Measurements from ENCODE around the gene PIGR. TPM values are rescaled to one million over a fixed set of nuclear protein-coding genes. Genes with fewer than 3 reads are reported as not detected.

PIGR gene
- total and polyA plus RNA-seq, 3 donors from 2014 or later: 0.38 TPM; not detected in 2

DNA sequence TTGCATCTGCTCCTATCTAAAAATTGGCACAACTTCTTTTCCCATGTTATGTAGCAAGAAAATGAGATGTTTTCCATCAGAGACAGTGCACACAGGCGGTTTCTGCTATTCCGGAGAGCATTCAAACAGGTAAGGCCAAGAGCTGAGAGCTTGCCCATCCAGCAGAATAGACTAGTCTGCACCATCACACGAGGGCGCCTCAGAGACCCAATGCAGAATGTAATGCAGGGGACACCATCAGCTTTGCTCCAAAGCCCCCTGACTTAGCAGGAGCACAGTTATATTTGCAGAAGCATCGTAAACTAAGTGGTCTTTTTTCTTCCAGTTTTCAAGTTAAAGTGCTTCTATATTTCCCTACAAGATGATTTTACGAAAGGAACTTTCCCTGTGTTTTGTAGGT is 44.3 kb downstream of the PIGR start:
- Histone ChIP-seq H3K27ac (no peak overlapping the region), H3K9me3 (no peaks in the 10 kb centered on the region), H3K4me3 (no peak overlapping the region), H3K36me3 (ENCODE audit: low read depth, missing control alignments) (no peaks in the 10 kb centered on the region), H3K4me1 (no peaks in the 10 kb centered on the region), H3K27me3 (no peaks in the 10 kb centered on the region)
- TF ChIP-seq, protein P1, sequence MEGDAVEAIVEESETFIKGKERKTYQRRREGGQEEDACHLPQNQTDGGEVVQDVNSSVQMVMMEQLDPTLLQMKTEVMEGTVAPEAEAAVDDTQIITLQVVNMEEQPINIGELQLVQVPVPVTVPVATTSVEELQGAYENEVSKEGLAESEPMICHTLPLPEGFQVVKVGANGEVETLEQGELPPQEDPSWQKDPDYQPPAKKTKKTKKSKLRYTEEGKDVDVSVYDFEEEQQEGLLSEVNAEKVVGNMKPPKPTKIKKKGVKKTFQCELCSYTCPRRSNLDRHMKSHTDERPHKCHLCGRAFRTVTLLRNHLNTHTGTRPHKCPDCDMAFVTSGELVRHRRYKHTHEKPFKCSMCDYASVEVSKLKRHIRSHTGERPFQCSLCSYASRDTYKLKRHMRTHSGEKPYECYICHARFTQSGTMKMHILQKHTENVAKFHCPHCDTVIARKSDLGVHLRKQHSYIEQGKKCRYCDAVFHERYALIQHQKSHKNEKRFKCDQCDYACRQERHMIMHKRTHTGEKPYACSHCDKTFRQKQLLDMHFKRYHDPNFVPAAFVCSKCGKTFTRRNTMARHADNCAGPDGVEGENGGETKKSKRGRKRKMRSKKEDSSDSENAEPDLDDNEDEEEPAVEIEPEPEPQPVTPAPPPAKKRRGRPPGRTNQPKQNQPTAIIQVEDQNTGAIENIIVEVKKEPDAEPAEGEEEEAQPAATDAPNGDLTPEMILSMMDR (IDR thresholded peaks at IDR 0.05): no peak
- TF ChIP-seq POLR2A (IDR thresholded peaks at IDR 0.05): no peak
- 91 to 94% methylated on average over 6 of the region's 6 CpGs for WGBS, 2 donors
- intact Hi-C loops (cut with DNase I; ENCODE audit: low total_unique reads): no loop called here
- no peak for DNase-seq

DNA sequence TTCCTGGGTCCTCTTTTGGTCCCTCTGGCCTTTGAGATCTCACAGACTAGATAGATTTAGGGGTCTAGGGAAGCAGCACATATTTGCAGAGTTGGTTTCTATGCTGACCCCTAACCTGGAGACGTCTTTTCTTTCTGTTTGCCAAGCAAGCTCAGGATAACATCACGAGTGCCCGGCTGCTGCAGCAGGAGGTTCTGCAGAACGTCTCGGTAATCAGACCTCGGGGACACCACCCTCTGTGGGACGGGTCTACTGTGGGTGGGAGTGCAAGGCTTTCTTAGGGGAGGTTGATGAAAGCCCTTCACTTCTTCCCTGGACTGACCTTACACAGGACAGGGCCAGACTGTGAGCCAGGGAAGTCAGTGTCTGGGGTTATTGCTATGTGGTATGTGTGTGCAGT is 46.1 kb downstream of the PIGR start:
- no peak overlapping the region for H3K27ac ChIP-seq

DNA sequence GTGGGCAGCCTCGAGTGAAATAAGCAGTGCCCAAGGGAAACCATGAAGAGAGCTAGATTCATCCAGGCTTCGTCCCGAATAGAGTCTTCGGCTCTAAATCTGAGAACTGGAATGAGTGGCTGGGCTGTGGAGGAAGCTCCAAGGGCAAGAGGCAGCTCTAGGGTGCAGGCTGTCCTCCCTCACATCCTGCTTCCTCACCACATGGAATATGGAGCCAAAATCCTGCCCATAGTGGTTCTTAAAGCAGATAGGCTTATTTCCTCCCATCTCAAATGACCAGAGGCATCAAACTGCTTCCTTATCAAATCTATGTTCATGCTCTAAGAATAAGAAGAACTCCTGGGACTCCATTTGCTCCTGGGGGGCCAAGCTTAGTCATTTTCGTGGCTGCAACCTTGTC is 46.5 kb downstream of the PIGR start:
- H3K4me1 ChIP-seq: no peaks in the 10 kb centered on the region
- no peak for DNase-seq
- H3K4me3 ChIP-seq: no peak overlapping the region
- no peak overlapping the region for H3K27ac ChIP-seq
- no peaks in the 10 kb centered on the region for H3K9me3 ChIP-seq
- TF ChIP-seq POLR2A (IDR thresholded peaks at IDR 0.05): no peak
- TF ChIP-seq, protein P1 (IDR thresholded peaks at IDR 0.05): no peak
- no peaks in the 10 kb centered on the region for H3K36me3 ChIP-seq (ENCODE audit: low read depth, missing control alignments)
- no peaks in the 10 kb centered on the region for H3K27me3 ChIP-seq
- 60 to 65% methylated on average over 5 of the region's 5 CpGs for WGBS, 2 donors
- intact Hi-C loops (cut with DNase I; ENCODE audit: low total_unique reads): no loop called here

More for the DNA sequence above, 46.1 kb downstream of the PIGR start:
- no peaks in the 10 kb centered on the region for H3K4me1 ChIP-seq
- no peaks in the 10 kb centered on the region for H3K9me3 ChIP-seq
- H3K4me3 ChIP-seq: no peak overlapping the region
- DNase-seq: no peak
- WGBS, 2 donors: 84 to 92% methylated on average over 7 of the region's 7 CpGs
- TF ChIP-seq, protein P1 (IDR thresholded peaks at IDR 0.05): no peak
- H3K27me3 ChIP-seq: no peaks in the 10 kb centered on the region
- intact Hi-C loops (cut with DNase I; ENCODE audit: low total_unique reads): no loop called here
- no peaks in the 10 kb centered on the region for H3K36me3 ChIP-seq (ENCODE audit: low read depth, missing control alignments)

DNA sequence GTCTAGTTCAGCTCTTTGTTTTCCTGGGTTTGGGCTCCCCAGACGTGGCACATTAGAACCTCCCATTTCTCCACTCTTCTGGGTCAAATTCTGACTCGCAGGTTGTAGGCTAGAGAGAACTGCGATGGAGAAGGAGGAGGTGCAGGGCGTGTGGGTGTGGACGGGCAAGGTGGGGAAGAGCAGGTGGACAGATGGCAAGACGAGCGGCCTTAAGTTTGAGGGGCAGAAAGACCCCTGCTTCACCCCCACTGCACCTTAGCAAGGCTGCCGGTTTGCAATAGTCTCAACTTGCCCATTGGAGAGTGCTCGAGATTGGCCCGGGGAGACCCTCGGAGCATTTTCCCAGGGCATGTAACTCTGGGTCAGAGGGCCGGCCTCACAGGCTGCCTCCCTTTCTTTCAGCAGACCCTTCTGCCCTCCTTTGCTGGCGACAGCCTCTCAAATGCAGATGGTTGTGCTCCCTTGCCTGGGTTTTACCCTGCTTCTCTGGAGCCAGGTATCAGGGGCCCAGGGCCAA is 47.3 kb downstream of the PIGR start:
- Histone ChIP-seq H3K27ac (no peak overlapping the region), H3K36me3 (ENCODE audit: low read depth, missing control alignments) (no peaks in the 10 kb centered on the region), H3K4me3 (no peak overlapping the region), H3K9me3 (no peaks in the 10 kb centered on the region), H3K4me1 (no peaks in the 10 kb centered on the region), H3K27me3 (no peaks in the 10 kb centered on the region)
- 82 to 93% methylated on average over 12 to 13 of the region's 13 CpGs for WGBS, 2 donors
- DNase-seq: no peak
- TF ChIP-seq, protein P1 (IDR thresholded peaks at IDR 0.05): no peak
- no peak for TF ChIP-seq POLR2A (IDR thresholded peaks at IDR 0.05)
- intact Hi-C loops (cut with DNase I; ENCODE audit: low total_unique reads): no loop called here

Data from testis (tissue), 3 donors.